Measurements from ENCODE around the gene LMX1B.
"Not testable (repeated sequence)": the region's sequence is repeated elsewhere in the genome, so short reads cannot be mapped to it uniquely, and the experiment has no call there.

Gene LMX1B

DNA sequence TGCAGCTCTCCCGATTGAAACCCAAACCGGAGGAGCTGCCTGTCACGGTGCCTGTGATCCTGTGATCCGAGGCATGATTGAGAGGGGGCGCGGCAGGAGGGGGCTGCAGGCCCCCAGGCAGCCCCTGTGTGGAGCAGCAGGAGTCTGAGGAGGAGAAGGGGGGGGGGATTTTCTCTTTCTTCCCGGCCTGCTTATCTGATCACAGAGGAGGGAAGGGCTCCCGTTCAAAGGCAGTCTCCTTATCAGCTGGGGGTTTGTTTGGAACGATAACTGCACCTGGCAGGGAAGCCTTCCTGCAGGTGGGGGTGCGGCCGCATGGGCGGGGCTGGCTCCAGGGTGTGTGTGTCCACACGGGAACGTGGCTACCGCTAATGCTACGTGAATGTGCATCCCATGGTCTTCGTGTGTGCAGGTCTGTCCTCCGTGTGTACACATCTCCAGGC, 38.4 kb downstream of the LMX1B start:
- in situ Hi-C loops (cut with MboI; ENCODE audit: low sequenced_read_pairs) = no loop called here

DNA sequence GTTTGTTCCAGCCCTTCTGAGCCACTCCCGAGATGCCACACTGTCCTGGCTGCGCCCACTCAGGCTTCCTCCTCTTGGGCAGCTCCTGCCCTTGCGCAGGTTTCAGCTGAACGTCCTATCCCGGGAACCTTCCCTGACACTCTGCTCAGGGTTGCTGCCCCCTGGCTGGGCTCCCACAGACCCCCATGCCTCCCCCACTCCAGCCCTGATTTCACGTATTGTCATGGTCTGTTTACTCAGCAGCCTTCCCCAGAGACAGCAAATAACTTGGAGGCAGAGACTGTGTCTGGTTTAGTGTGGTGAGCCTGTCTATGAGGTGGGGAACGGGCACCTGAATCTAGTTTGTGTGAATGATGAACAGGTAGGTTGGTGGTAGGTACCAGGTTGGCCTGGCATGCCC, 40.4 kb downstream of the LMX1B start:
- in situ Hi-C loops (cut with MboI; ENCODE audit: low sequenced_read_pairs) = no loop called here

GRCh38 chr9:126656214-126656613, 42.5 kb downstream of the LMX1B start:
- in situ Hi-C loops (cut with MboI; ENCODE audit: low sequenced_read_pairs) = not testable (repeated sequence)

DNA sequence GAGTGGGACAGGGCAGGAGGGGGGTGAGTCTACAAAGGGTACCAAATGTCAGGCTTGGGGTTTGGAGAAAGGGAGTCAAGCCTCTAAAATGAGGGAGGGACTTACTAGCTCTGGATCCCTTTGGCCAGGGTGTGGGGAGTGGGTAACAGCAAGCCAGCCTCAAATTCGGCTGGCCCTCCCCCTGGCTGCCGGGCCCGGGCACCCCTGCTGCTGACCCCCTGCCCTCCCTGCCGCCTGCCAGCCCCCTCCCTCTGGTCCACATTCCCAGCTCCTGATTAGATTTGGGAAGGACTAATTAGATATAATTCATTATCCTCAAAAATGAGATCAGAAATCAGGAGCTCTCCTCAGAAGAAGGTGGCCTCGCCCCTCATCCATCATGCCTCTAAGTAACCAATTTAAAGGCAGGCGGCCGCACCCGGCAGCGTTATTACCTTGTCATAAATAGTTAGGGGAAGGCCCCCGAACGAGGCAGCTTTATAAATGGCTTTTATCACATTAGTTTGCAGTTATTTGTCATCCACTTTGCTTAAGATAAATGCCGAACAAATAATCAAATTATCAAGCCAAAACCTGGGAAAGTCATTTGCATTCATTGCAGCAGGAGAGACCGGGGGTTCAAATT, 44.6 kb downstream of the LMX1B start:
- in situ Hi-C loops (cut with MboI; ENCODE audit: low sequenced_read_pairs) = no loop called here

- in situ Hi-C loops (cut with MboI; ENCODE audit: low sequenced_read_pairs) = no loop called here
These were observed 45.3 kb downstream of the LMX1B start for GRCh38 chr9:126658956-126659555.

- in situ Hi-C loops (cut with MboI; ENCODE audit: low sequenced_read_pairs) = no loop called here
These were observed 47.4 kb downstream of the LMX1B start for GRCh38 chr9:126661122-126661520.

GRCh38 chr9:126661521-126662251, 48.0 kb downstream of the LMX1B start:
- in situ Hi-C loops (cut with MboI; ENCODE audit: low sequenced_read_pairs) = no loop called here

DNA sequence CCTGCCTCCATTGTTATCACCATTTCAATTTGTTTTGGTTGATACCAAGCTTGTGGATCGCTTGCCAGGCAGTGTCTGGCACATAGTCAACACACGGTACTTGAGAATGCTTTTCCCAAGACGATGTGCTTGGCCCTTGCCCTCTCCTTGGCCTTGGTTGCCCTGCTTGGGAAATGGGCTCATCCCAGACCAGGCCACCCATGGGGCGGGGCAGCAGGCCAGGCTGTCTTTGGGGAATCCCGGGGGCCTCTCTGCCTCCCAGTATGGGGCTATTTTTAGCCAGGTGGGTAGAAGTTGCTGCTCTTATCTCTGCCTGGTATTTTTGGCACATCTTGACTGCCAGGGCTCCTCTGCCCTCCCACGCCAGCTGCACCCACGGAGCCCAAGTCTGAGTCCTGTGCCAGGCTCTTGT, 49.9 kb downstream of the LMX1B start:
- in situ Hi-C loops (cut with MboI; ENCODE audit: low sequenced_read_pairs) = no loop called here

GRCh38 chr9:126664900-126665643, 51.3 kb downstream of the LMX1B start:
- in situ Hi-C loops (cut with MboI; ENCODE audit: low sequenced_read_pairs) = no loop called here

DNA sequence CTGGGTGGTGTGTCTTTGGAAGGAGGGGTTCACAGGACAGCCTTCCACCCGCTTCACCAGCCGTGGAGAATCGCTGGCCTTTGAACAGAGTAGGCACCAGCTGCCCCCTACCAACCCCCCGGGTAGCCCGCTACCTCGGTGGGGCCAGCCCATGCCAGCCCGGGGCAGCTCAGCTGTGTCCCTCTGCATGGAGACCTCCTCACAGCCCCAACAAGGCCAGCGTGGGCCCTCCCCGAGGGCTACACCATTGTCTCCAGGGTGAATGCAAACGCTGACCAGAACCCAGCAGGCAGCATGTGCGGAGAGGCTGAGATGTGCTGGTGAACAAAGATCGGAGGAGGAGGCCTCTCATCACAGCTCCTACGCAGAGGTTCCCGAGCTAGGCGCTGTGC, 51.9 kb downstream of the LMX1B start:
- in situ Hi-C loops (cut with MboI; ENCODE audit: low sequenced_read_pairs) = no loop called here

DNA sequence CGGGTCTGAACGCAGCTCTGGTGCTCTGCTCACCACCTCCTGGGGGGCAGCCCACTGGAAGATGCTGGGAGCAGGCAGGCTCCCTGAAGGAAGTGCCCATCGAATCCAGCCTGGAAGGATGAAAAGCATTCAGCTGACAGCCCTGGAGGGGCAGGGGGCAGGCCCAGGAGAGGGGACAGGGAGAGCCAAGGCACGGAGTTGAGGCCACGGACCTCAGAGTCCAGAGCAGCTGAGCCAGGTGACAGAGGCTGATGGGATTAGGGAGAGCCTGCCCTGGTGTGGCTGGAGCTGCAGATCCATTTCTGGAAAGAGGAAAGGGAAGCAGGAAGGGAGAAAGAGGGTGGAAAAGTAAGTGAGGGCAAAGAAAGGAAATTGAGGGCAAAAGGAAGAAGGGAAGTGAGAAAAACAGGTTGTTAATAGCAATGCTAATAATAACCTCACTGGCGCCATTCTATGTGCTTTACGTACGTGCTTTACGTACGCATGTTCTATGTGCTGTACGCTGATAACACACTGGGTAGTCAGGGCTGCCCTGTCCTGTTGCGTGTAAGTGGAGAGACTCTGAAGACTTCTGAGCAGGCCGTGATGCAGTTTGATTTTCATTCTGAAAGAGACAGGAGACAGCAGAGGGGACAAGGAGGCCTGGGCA, 52.6 kb downstream of the LMX1B start:
- in situ Hi-C loops (cut with MboI; ENCODE audit: low sequenced_read_pairs) = no loop called here

GRCh38 chr9:126667190-126668055, 53.7 kb downstream of the LMX1B start:
- in situ Hi-C loops (cut with MboI; ENCODE audit: low sequenced_read_pairs) = no loop called here

GRCh38 chr9:126668058-126668457, 54.3 kb downstream of the LMX1B start:
- in situ Hi-C loops (cut with MboI; ENCODE audit: low sequenced_read_pairs) = no loop called here

- in situ Hi-C loops (cut with MboI; ENCODE audit: low sequenced_read_pairs) = no loop called here
These were observed 55.4 kb downstream of the LMX1B start for GRCh38 chr9:126669108-126669507.

GRCh38 chr9:126670270-126670669, 56.5 kb downstream of the LMX1B start:
- in situ Hi-C loops (cut with MboI; ENCODE audit: low sequenced_read_pairs) = no loop called here

- in situ Hi-C loops (cut with MboI; ENCODE audit: low sequenced_read_pairs) = no loop called here
These were observed 57.7 kb downstream of the LMX1B start for GRCh38 chr9:126671381-126671831.

GRCh38 chr9:126671983-126672382, 58.3 kb downstream of the LMX1B start:
- in situ Hi-C loops (cut with MboI; ENCODE audit: low sequenced_read_pairs) = no loop called here

- in situ Hi-C loops (cut with MboI; ENCODE audit: low sequenced_read_pairs) = no loop called here
These were observed 59.0 kb downstream of the LMX1B start for GRCh38 chr9:126672634-126673284.

- in situ Hi-C loops (cut with MboI; ENCODE audit: low sequenced_read_pairs) = no loop called here
These were observed 60.1 kb downstream of the LMX1B start for GRCh38 chr9:126673689-126674364.

Measured in hTERT RPE-1 (cell line).